C4-2B (cell line): ENCODE measurements around the gene C5AR1.

Experiments
- H3K27ac ChIP-seq: fragments of 450-650 bp; 2 replicates; pipeline ENCODE4 v1.5.1; 2017
- CTCF ChIP-seq: fragments of 450-650 bp; conservative IDR thresholded peaks from 2 replicates; pipeline ENCODE4 v1.5.1; 2017; ENCODE audit warnings: mild to moderate bottlenecking
- ZFX ChIP-seq: fragments of 450-650 bp; IDR thresholded peaks from 2 replicates; pipeline ENCODE4 v1.6.1; 2017

The C5AR1 gene

GRCh38 chr19:47370045-47370611 is 60.5 kb downstream of the C5AR1 start:
- no peak overlapping the region for H3K27ac ChIP-seq
- TF ChIP-seq ZFX = no peak
- no peak for TF ChIP-seq CTCF

- no peak overlapping the region for H3K27ac ChIP-seq
- TF ChIP-seq CTCF = no peak
- no peak for TF ChIP-seq ZFX
Observed at GRCh38 chr19:47371261-47371660, 61.6 kb downstream of the C5AR1 start.
